ENCODE results near the gene EPG5.

DNA sequence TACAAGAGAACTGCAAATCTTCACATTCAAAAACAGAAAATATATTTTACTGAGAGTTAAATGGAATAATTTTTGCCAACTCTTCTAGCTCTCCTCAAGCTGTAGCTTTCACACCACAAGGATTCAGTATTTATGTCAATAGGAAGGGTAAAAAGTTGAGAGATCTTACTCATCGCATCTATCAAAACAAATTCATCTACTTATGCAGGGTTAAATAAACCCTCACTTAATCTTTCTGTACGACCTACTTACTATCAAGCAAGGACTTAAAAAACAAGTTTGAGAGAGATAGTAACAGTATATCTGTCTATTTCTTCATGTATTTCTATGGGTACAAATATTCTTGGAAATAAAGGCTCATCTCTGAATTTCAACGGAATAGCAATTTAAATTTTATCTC, 106.2 kb downstream of the EPG5 start:
- TF ChIP-seq POLR2A (IDR thresholded peaks at IDR 0.05; ENCODE audit: low read length) (no peak), GATA1 (IDR thresholded peaks at IDR 0.05; ENCODE audit: low read depth, low read length) (no peak)
